Activated T-cell treated with anti-CD3 and anti-CD28 coated beads, Interleukin-2, amount 50 U/mL, for 1 hour (primary cell): Measurements from ENCODE around the gene MEAK7.

Source experiments
- DNase-seq: peaks from one replicate; pipeline ENCODE4 v3.0.0-alpha.2; 2020

Gene MEAK7

GRCh38 chr16:84504420-84505248 is at the start of gene MEAK7:
MEAK7 (minus strand) TSS chr16:84504659; CDS start chr16:84498086, 6,573 bp downstream.
- DNase-seq = peak; percentile 97

GRCh38 chr16:84553873-84554399 is 49.5 kb upstream of the MEAK7 start:
- DNase-seq = peak; percentile 51

GRCh38 chr16:84552135-84552534 is 47.7 kb upstream of the MEAK7 start:
- no peak for DNase-seq

- DNase-seq = no peak
Measured at GRCh38 chr16:84550096-84550495, 45.6 kb upstream of the MEAK7 start.

GRCh38 chr16:84548971-84549844 is 44.7 kb upstream of the MEAK7 start:
- DNase-seq = peak; percentile 61

GRCh38 chr16:84548508-84548907 is 44.0 kb upstream of the MEAK7 start:
- DNase-seq = peak; percentile 43

GRCh38 chr16:84547546-84548061 is 43.1 kb upstream of the MEAK7 start:
- no peak for DNase-seq

GRCh38 chr16:84546669-84547545 is 42.4 kb upstream of the MEAK7 start:
- no peak for DNase-seq

- no peak for DNase-seq
Measured at GRCh38 chr16:84545114-84545737, 40.8 kb upstream of the MEAK7 start.

GRCh38 chr16:84544031-84544773 is 39.7 kb upstream of the MEAK7 start:
- DNase-seq = peak; percentile 34

- DNase-seq = no peak
Measured at GRCh38 chr16:84543253-84543652, 38.8 kb upstream of the MEAK7 start.

- no peak for DNase-seq
Measured at GRCh38 chr16:84541999-84542817, 37.7 kb upstream of the MEAK7 start.

- DNase-seq = no peak
Measured at GRCh38 chr16:84540194-84540593, 35.7 kb upstream of the MEAK7 start.

- no peak for DNase-seq
Measured at GRCh38 chr16:84538222-84538840, 33.9 kb upstream of the MEAK7 start.

- DNase-seq = no peak
Measured at GRCh38 chr16:84537491-84538151, 33.2 kb upstream of the MEAK7 start.

GRCh38 chr16:84535851-84536250 is 31.4 kb upstream of the MEAK7 start:
- DNase-seq = no peak

GRCh38 chr16:84535408-84535807 is 30.9 kb upstream of the MEAK7 start:
- DNase-seq = no peak

- no peak for DNase-seq
Measured at GRCh38 chr16:84534815-84535214, 30.4 kb upstream of the MEAK7 start.

- DNase-seq = no peak
Measured at GRCh38 chr16:84532855-84533486, 28.5 kb upstream of the MEAK7 start.
